Caco-2 (cell line): ENCODE data around the gene BNIP5. TPM values are rescaled to one million over a fixed set of nuclear protein-coding genes. Genes with fewer than 3 reads are reported as not detected.

ENCODE experiments used
- BruUV-seq: library from RNA; stranded (reverse); fragments of 400-500 nt; replicated peaks from 2 replicates; lab custom pipeline; 2021; lab: Mats Ljungman, UMichigan
- CTCF ChIA-PET: fragments of 300-600 bp; sonication (Branson Sonifier 250); formaldehyde crosslinking; loops from one replicate; lab custom pipeline; 2022; ENCODE audit warnings: antibody characterized with exemption; lab: Charles Lee
- POLR2A ChIA-PET: fragments of 300-600 bp; sonication (Branson Sonifier 250); formaldehyde crosslinking; loops from one replicate; lab custom pipeline; 2022; ENCODE audit warnings: antibody characterized with exemption; lab: Charles Lee
- DNase-seq, 2 experiments: peaks; one replicate each; pipeline versions ENCODE4 v3.0.0 to v3.0.0-alpha.2; 2020 to 2022
- H3K27me3 ChIP-seq: replicated peaks from 2 replicates; pipeline ENCODE4 v1.6.0; 2011; ENCODE audit warnings: low read length; ENCODE audit not compliant: control insufficient read depth, insufficient read depth
- H3K36me3 ChIP-seq: 2 replicates; pipeline ENCODE4 v1.5.1; 2011; ENCODE audit warnings: low read length; ENCODE audit not compliant: control insufficient read depth, insufficient read depth
- H3K4me1 ChIP-seq: fragments of 250-450 bp; sonication (Bioruptor Pico); 2 replicates; pipeline ENCODE4 v1.5.1; 2020; ENCODE audit warnings: mild to moderate bottlenecking
- H3K4me3 ChIP-seq: 2 replicates; pipeline ENCODE4 v1.5.1; 2011; ENCODE audit warnings: low read depth, mild to moderate bottlenecking, control low read depth, low read length
- H3K9me3 ChIP-seq: fragments of 250-450 bp; sonication (Bioruptor Pico); 2 replicates; pipeline ENCODE4 v1.5.1; 2020; ENCODE audit warnings: mild to moderate bottlenecking, moderate library complexity
- H3K27ac Mint-ChIP-seq: one replicate; pipeline ENCODE4 v1.8.0; 2022; ENCODE audit warnings: mixed read lengths; ENCODE audit not compliant: unreplicated experiment
- H3K27me3 Mint-ChIP-seq: one replicate; pipeline ENCODE4 v1.8.0; 2022; ENCODE audit warnings: mixed read lengths; ENCODE audit not compliant: insufficient read depth, unreplicated experiment
- H3K36me3 Mint-ChIP-seq: one replicate; pipeline ENCODE4 v1.8.0; 2022; ENCODE audit warnings: mild to moderate bottlenecking, mixed read lengths; ENCODE audit not compliant: insufficient read depth, unreplicated experiment
- H3K4me1 Mint-ChIP-seq: one replicate; pipeline ENCODE4 v1.8.0; 2022; ENCODE audit warnings: low read depth, mixed read lengths; ENCODE audit not compliant: unreplicated experiment
- H3K4me3 Mint-ChIP-seq: one replicate; pipeline ENCODE4 v1.8.0; 2022; ENCODE audit warnings: mild to moderate bottlenecking, moderate library complexity, mixed read lengths; ENCODE audit not compliant: unreplicated experiment
- H3K9me3 Mint-ChIP-seq: one replicate; pipeline ENCODE4 v1.8.0; 2022; ENCODE audit warnings: mixed read lengths; ENCODE audit not compliant: unreplicated experiment
- intact Hi-C: fragments of 100-400 bp; cut with micrococcal nuclease; formaldehyde crosslinking; loops from one replicate; pipeline ENCODE4 v1.10.0; 2022; ENCODE audit not compliant: unreplicated experiment
- total RNA-seq: library from RNA; stranded (reverse); gene quantifications from 2 replicates; pipeline ENCODE4 v1.2.3, GENCODE V29; 2022
- TF ChIP-seq, protein P1 (sequence below), 2 experiments: fragments of 200-600 bp in 1 of 2; IDR thresholded peaks; 1 replicate in 1 of 2; 2 replicates in 1 of 2; pipeline versions ENCODE4 v1.5.1 to v1.8.0; 2011 to 2022; ENCODE audit warnings: antibody characterized with exemption in 1 of 2, control low read depth in 1 of 2, inconsistent platforms in 1 of 2, low read depth in 1 of 2, low read length in 1 of 2, mild to moderate bottlenecking in 1 of 2, moderate library complexity in 1 of 2; ENCODE audit not compliant: insufficient read depth in 1 of 2, severe bottlenecking in 1 of 2, unreplicated experiment in 1 of 2

Gene BNIP5
- total RNA-seq, 1 experiment from 2014 or later = 0.50 TPM

DNA sequence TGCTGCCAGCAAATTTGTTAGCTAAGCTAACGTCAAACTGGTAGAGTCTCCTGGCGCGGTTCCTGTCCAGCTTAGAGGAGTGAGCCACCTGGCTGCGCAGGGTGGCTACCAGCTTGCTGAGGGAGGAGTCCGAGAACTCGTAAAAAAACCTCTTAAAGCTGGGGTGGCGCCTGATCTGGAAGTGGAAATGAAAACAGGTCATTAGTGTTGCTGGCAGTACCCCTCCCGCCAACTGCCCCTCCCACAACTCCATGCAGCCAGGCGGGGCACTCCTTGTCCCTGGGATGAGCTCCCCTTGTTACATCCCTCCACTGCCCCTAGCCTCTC lies 17.3 kb downstream of the BNIP5 start:
- Mint-ChIP-seq H3K9me3 (no peaks in the 10 kb centered on the region), H3K27me3 (no peaks in the 10 kb centered on the region), H3K27ac (no peak overlapping the region), H3K4me3 (no peak overlapping the region), H3K36me3 (peaks cover 5% of the 10 kb centered on the region), H3K4me1 (peaks cover 9% of the 10 kb centered on the region)
- ChIA-PET CTCF (interaction anchor here (1.6 to 2.6 kb wide), 2 partner anchors 17 to 21 kb away, joined by 4 to 18 read pairs; no protein-coding TSS in a partner anchor), POLR2A (no interaction called here)
- H3K36me3 ChIP-seq = no peaks in the 10 kb centered on the region
- H3K4me3 ChIP-seq = no peak overlapping the region
- no peaks in the 10 kb centered on the region for H3K27me3 ChIP-seq
- intact Hi-C loops = no loop called here
- BruUV-seq = no TSS peak
- no peak for DNase-seq
- no peaks in the 10 kb centered on the region for H3K9me3 ChIP-seq
- peaks cover 12% of the 10 kb centered on the region for H3K4me1 ChIP-seq
- TF ChIP-seq, protein P1, sequence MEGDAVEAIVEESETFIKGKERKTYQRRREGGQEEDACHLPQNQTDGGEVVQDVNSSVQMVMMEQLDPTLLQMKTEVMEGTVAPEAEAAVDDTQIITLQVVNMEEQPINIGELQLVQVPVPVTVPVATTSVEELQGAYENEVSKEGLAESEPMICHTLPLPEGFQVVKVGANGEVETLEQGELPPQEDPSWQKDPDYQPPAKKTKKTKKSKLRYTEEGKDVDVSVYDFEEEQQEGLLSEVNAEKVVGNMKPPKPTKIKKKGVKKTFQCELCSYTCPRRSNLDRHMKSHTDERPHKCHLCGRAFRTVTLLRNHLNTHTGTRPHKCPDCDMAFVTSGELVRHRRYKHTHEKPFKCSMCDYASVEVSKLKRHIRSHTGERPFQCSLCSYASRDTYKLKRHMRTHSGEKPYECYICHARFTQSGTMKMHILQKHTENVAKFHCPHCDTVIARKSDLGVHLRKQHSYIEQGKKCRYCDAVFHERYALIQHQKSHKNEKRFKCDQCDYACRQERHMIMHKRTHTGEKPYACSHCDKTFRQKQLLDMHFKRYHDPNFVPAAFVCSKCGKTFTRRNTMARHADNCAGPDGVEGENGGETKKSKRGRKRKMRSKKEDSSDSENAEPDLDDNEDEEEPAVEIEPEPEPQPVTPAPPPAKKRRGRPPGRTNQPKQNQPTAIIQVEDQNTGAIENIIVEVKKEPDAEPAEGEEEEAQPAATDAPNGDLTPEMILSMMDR (IDR thresholded peaks at IDR 0.05; ENCODE audit: insufficient read depth in 1 of 2, low read depth in 1 of 2, low read length in 1 of 2, severe bottlenecking in 1 of 2, unreplicated experiment in 1 of 2) = no peak

GRCh38 chr6:36318690-36319435 lies 17.8 kb downstream of the BNIP5 start:
- no peak overlapping the region for H3K27ac Mint-ChIP-seq
- H3K36me3 Mint-ChIP-seq = peaks cover 5% of the 10 kb centered on the region
- H3K4me3 ChIP-seq = no peak overlapping the region
- no peaks in the 10 kb centered on the region for H3K9me3 ChIP-seq
- H3K4me1 Mint-ChIP-seq = peaks cover 14% of the 10 kb centered on the region
- TF ChIP-seq, protein P1 (IDR thresholded peaks at IDR 0.05; ENCODE audit: insufficient read depth in 1 of 2, low read depth in 1 of 2, low read length in 1 of 2, severe bottlenecking in 1 of 2, unreplicated experiment in 1 of 2) = no peak
- H3K4me3 Mint-ChIP-seq = no peak overlapping the region
- peaks cover 18% of the 10 kb centered on the region for H3K4me1 ChIP-seq
- DNase-seq = no peak
- BruUV-seq = no TSS peak
- POLR2A ChIA-PET = no interaction called here
- H3K27me3 ChIP-seq = no peaks in the 10 kb centered on the region
- CTCF ChIA-PET = interaction anchor here (2.6 kb wide), 1 partner anchor 17 kb away, joined by 18 read pairs; no protein-coding TSS in a partner anchor
- intact Hi-C loops = no loop called here
- no peaks in the 10 kb centered on the region for H3K36me3 ChIP-seq
- H3K9me3 Mint-ChIP-seq = no peaks in the 10 kb centered on the region
- no peaks in the 10 kb centered on the region for H3K27me3 Mint-ChIP-seq

DNA sequence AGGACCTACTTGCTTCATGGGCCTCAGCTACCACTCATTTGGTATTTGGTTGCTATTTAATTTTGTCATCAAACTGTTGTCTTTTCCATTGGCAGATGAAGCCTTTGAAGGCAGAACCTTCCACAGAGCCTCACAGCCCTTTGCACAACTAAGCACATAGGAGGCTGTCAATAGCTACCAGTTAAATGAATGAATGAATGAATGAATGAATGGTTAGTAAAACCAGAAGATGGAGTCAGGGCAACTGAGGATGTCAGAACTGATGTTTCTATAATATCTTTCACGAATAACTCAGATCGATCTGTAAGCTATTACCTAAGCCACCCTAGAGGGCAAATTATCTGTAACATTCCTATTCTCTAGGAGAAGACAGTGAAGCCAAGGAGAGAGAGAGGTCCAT lies 19.1 kb downstream of the BNIP5 start:
- CTCF ChIA-PET = no interaction called here
- intact Hi-C loops = no loop called here

More for the DNA sequence above, 19.1 kb downstream of the BNIP5 start:
- Mint-ChIP-seq H3K9me3 (no peaks in the 10 kb centered on the region), H3K4me3 (no peak overlapping the region), H3K27ac (no peak overlapping the region), H3K4me1 (peaks cover 16% of the 10 kb centered on the region), H3K36me3 (peaks cover 5% of the 10 kb centered on the region), H3K27me3 (no peaks in the 10 kb centered on the region)
- BruUV-seq = no TSS peak
- Histone ChIP-seq H3K4me1 (peaks cover 30% of the 10 kb centered on the region), H3K4me3 (no peak overlapping the region), H3K27me3 (no peaks in the 10 kb centered on the region), H3K36me3 (no peaks in the 10 kb centered on the region), H3K9me3 (no peaks in the 10 kb centered on the region)
- DNase-seq = no peak
- TF ChIP-seq, protein P1 (IDR thresholded peaks at IDR 0.05; ENCODE audit: insufficient read depth in 1 of 2, low read depth in 1 of 2, low read length in 1 of 2, severe bottlenecking in 1 of 2, unreplicated experiment in 1 of 2) = no peak
- POLR2A ChIA-PET = no interaction called here
